NCI-H2081 (cell line): Measurements from ENCODE around the gene OVOL2.

ENCODE experiments used
- DNase-seq, 2 experiments: peaks; one replicate each; lab custom pipeline; 2025; lab: John Stamatoyannopoulos, UW

Gene OVOL2

GRCh38 chr20:17985388-17986018, 72.2 kb downstream of the OVOL2 start:
- no peak for DNase-seq

DNA sequence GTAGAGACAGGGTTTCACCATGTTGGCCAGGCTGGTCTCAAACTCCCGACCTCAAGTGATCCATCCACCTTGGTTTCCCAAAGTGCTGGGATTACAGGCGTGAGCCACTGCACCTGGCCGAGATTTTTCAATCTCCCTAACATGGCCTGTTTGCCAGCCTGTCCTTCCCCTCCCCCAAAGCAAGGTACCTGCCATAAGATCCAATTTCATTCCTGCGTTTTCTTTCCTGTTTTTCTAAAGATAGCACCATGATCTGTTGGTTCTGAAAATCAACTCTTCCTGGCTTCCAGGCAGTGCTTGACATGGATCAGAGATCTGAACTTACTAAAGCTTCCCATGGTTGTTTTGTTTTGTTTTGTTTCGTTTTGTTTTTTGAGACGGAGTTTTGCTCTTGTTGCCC, 81.4 kb downstream of the OVOL2 start:
- no peak for DNase-seq
